Renal cortical epithelial cell (primary cell): ENCODE results near the gene EPS8L3. TPM values are rescaled to one million over a fixed set of nuclear protein-coding genes. Genes with fewer than 3 reads are reported as not detected.
"Not testable (repeated sequence)": the region's sequence is repeated elsewhere in the genome, so short reads cannot be mapped to it uniquely, and the experiment has no call there.

Experiments used
- DNase-seq: peaks from one replicate; pipeline ENCODE4 v3.0.0-alpha.2; 2011; ENCODE audit warnings: low read depth
- total RNA-seq: library from RNA; depleted of rRNA; stranded (reverse); fragments of >200 nt; gene quantifications from 2 replicates; pipeline ENCODE4 v1.2.3, GENCODE V29; 2014

The EPS8L3 gene
- total RNA-seq, 1 donor from 2014 or later, result not detected

- no peak for DNase-seq
Measured at GRCh38 chr1:109764561-109765482, 1.1 kb upstream of the EPS8L3 start.

- peak; percentile 60 for DNase-seq
Measured at GRCh38 chr1:109762821-109763645, 690 bp downstream of the EPS8L3 start.

- DNase-seq, result no peak
Measured at GRCh38 chr1:109762039-109762585, 1.6 kb downstream of the EPS8L3 start.

GRCh38 chr1:109761227-109762038, 2.3 kb downstream of the EPS8L3 start:
- DNase-seq, result no peak

- DNase-seq, result no peak
Measured at GRCh38 chr1:109760581-109761226, 3.0 kb downstream of the EPS8L3 start.

GRCh38 chr1:109759513-109760334, 4.0 kb downstream of the EPS8L3 start:
- no peak for DNase-seq

- no peak for DNase-seq
Measured at GRCh38 chr1:109757936-109758786, 5.6 kb downstream of the EPS8L3 start.

GRCh38 chr1:109756848-109757521, 6.7 kb downstream of the EPS8L3 start:
- no peak for DNase-seq

- not testable (repeated sequence) for DNase-seq
Measured at GRCh38 chr1:109756325-109756724, 7.4 kb downstream of the EPS8L3 start.

GRCh38 chr1:109754738-109755137, 9.0 kb downstream of the EPS8L3 start:
- DNase-seq, result no peak

- no peak for DNase-seq
Measured at GRCh38 chr1:109751531-109752260, 12.0 kb downstream of the EPS8L3 start.

GRCh38 chr1:109750920-109751319, 12.8 kb downstream of the EPS8L3 start:
- DNase-seq, result no peak

GRCh38 chr1:109750241-109750882, 13.4 kb downstream of the EPS8L3 start:
- DNase-seq, result no peak

- DNase-seq, result no peak
Measured at GRCh38 chr1:109749221-109749620, 14.5 kb downstream of the EPS8L3 start.

- not testable (repeated sequence) for DNase-seq
Measured at GRCh38 chr1:109748311-109748710, 15.4 kb downstream of the EPS8L3 start.

- DNase-seq, result no peak
Measured at GRCh38 chr1:109740615-109741373, 22.9 kb downstream of the EPS8L3 start, which contains the start of gene GSTM3. Gene GSTM3, minus strand, starts transcription at chr1:109741038. Its CDS starts 751 bp downstream, at chr1:109740287.
